ENCODE results near the gene NSMF.

GRCh38 chr9:137438591-137439157 lies 20.5 kb downstream of the NSMF start:
- TF ChIP-seq CTCF (IDR thresholded peaks at IDR 0.05 in 8 of 11, conservative IDR thresholded peaks at IDR 0.05 in 3 of 11) (no peak), POLR2AphosphoS5 (IDR thresholded peaks at IDR 0.05) (no peak)
